ENCODE data around the gene SMARCD2.
"Not testable (repeated sequence)": the region's sequence is repeated elsewhere in the genome, so short reads cannot be mapped to it uniquely, and the experiment has no call there.

The SMARCD2 gene

DNA sequence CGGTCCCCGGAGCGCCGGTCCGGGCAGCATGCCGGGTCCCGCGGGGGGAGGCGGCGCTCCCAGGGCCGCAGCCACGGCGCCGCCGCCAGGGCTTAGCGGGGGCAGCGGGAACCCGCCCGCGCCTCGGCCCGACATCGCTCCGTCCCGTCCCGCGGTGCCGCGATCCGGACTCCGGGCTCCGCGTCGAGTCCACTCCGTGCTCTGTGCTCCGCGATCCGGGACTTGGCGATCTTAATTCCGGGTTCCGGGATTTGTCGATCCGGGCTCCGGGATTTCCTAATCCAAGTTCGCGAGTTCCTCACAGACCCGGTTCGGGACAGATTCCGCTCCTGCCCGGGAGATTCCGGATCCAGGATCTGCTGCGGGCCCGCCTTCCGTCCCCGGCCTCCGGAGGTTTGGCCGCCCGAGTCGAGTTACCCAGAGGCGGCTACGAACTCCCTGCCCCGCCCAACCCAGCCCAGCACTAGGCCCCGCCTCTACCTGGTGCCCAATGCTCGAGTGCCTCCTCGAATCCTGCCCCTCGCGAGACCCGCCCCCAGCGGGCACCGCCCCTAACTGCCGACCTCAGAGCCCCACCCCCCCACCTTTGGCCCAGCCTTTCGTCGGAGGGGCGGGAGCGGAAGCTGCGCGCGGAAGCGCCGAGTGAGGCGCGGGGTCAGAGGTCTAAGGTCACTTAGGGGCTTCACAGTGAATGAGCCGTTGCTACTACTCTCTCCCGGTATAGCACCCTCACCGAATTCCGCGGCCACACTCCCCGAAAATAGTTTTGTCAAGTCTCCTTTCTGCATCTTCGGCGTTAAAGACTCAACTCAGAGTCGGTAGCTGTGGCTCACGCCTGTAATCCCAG is at the start of gene SMARCD2:
SMARCD2 (minus strand) TSS at position 146 of the 847 bp plus-strand sequence; CDS start at position 135, 11 bp downstream.
- DNase-seq (ENCODE audit: low read depth), result peak; percentile 99
- H3K4me3 ChIP-seq (ENCODE audit: low read depth, low read length), result peak within 1 kb of the TSS; percentile 94
- TF ChIP-seq, protein P1, sequence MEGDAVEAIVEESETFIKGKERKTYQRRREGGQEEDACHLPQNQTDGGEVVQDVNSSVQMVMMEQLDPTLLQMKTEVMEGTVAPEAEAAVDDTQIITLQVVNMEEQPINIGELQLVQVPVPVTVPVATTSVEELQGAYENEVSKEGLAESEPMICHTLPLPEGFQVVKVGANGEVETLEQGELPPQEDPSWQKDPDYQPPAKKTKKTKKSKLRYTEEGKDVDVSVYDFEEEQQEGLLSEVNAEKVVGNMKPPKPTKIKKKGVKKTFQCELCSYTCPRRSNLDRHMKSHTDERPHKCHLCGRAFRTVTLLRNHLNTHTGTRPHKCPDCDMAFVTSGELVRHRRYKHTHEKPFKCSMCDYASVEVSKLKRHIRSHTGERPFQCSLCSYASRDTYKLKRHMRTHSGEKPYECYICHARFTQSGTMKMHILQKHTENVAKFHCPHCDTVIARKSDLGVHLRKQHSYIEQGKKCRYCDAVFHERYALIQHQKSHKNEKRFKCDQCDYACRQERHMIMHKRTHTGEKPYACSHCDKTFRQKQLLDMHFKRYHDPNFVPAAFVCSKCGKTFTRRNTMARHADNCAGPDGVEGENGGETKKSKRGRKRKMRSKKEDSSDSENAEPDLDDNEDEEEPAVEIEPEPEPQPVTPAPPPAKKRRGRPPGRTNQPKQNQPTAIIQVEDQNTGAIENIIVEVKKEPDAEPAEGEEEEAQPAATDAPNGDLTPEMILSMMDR (IDR thresholded peaks at IDR 0.05; ENCODE audit: control insufficient read depth, extremely low read depth, insufficient read depth), result no peak

DNA sequence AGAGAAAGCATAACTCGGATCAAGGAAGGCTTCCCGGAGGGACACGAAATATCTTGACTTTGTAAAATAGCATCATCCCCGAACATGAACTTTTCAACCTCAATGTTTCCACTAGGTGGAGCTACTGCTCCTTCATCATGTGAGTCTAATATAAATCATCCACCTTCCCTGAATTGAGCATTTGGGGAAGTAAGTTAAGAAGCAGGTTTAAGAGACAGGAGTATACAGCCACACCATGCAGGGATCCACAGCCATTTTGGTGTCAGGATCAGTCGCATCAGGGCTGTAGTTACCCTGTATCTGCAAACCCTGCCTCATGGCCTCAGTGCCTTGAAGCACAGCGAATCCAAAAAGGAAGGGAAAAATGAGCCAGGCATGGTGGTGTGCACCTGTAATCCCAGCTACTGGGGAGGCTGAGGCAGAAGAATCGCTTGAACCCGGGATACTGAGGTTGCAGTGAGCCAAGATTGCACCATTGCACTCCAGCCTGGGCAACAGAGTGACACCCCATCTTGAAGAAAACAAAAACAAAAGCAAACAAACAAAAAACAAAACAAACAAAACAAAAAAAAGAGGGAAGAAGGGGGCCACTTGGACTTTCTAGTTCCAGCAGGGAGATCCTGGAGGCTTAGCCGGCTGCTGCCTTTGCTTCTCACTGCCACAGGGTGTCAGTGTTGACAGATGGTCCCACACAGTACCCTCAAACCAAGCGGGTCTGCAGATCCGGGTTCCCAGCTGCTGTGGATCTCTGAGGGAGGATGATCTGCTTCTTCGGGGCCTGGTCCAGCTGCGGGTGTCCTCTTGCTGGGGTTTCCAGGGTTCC is 46.8 kb upstream of the SMARCD2 start:
- H3K4me3 ChIP-seq (ENCODE audit: low read depth, low read length), result not testable (repeated sequence)
- TF ChIP-seq, protein P1 (IDR thresholded peaks at IDR 0.05; ENCODE audit: control insufficient read depth, extremely low read depth, insufficient read depth), result peak; percentile 49
- DNase-seq (ENCODE audit: low read depth), result peak; percentile 11

DNA sequence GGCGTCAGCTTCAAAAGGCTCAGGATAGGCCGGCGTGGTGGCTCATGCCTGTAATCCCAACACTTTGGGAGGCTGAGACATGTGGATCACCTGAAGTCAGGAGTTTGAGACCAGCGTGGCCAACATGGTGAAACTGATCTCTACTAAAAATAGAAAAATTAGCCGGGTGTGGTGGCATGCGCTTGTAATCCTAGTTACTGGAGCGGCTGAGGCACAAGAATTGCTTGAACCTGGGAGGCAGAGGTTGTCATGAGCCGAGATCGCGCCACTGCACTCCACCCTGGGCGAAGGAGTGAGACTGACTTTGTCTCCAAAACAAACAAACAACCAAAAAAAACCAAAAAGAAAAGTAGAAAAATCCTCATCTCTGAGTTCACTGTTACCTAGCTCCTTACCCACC is 42.6 kb upstream of the SMARCD2 start:
- not testable (repeated sequence) for DNase-seq (ENCODE audit: low read depth)

DNA sequence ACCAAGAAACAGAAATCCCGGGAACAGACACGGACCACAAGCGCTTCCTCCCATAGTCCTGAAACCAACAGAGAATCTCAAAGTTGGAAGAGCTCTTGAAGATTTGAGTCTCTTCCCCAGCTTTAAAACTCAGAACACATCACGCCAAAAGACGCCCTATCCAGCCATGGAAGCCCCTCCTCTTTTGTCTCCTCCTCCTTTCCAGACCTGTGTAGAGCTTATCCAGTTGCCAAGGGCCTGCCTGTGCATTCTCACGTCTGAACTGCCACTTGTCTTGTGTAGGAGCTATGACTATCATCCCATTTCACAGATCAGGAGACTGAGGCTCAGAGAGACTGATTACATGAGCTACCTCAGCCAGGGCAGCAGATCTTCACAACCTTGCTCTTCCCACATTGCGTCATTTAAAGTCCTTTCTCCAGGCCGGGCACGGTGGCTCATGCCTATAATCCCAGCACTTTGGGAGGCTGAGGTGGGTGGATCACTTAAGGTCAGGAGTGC is 40.2 kb upstream of the SMARCD2 start:
- not testable (repeated sequence) for DNase-seq (ENCODE audit: low read depth); H3K4me3 ChIP-seq (ENCODE audit: low read depth, low read length)

More for the DNA sequence above, 42.6 kb upstream of the SMARCD2 start:
- H3K4me3 ChIP-seq (ENCODE audit: low read depth, low read length), result not testable (repeated sequence)

DNA sequence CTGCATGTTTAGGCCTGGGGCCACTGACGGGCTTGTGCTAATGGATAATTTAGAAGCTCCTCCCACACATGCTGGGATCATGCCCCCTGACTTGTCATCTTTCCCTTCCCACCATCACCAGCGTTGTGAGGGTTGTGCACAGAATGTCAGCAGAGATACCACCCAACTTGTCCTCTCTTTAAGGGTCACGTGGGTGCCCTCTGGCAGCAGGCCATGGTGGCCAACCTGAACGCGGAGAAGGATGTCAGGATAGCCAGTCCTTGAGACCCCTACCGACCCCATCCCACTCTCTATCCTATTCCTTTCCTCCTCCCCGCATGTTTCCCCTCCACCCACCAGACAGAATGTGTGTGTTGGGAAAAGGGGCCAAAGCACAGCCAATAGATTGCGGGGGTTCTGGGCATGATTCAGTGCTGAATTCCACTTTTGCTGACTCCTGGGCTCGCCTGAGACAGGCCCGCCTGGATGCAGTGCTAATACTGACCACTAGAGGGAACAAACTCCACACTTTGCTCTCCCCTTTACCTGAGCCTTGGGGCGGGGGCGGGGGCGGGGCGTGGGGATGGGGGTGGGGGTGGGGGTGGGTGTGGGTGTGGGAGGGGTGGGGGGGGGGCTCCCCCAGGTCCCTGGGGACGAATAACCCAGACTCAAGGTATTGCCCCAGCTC is 39.6 kb upstream of the SMARCD2 start, which contains the start of gene GH2:
GH2 (minus strand) TSS at position 10 of the 667 bp plus-strand sequence. CDS start 143 bp downstream, outside the sequence.
- no peak within 1 kb of the TSS for H3K4me3 ChIP-seq (ENCODE audit: low read depth, low read length)
- no peak for DNase-seq (ENCODE audit: low read depth)

DNA sequence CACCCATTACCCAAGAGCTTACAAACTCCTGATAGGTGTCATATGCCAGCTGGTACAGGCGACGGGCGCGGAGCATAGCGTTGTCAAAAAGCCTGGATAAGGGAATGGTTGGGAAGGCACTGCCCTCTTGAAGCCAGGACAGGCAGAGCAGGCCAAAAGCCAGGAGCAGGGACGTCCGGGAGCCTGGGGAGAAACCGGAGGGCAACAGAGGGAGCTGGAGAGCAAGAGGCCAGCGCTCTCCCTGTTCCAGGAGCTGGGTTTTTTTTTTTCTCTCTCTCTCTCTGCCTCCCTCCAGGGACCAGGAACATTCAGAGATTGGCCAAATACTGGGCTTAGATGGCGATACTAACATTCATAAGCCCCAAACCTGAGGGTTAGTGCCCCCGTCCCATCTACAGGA is 38.9 kb upstream of the SMARCD2 start:
- H3K4me3 ChIP-seq (ENCODE audit: low read depth, low read length); DNase-seq (ENCODE audit: low read depth): not testable (repeated sequence)
- TF ChIP-seq, protein P1 (IDR thresholded peaks at IDR 0.05; ENCODE audit: control insufficient read depth, extremely low read depth, insufficient read depth), result peak; percentile 13; the same call in 1 of the 2 replicates

More for the DNA sequence above, 39.6 kb upstream of the SMARCD2 start, which contains the start of gene GH2:
- TF ChIP-seq, protein P1 (IDR thresholded peaks at IDR 0.05; ENCODE audit: control insufficient read depth, extremely low read depth, insufficient read depth), result peak; percentile 75

DNA sequence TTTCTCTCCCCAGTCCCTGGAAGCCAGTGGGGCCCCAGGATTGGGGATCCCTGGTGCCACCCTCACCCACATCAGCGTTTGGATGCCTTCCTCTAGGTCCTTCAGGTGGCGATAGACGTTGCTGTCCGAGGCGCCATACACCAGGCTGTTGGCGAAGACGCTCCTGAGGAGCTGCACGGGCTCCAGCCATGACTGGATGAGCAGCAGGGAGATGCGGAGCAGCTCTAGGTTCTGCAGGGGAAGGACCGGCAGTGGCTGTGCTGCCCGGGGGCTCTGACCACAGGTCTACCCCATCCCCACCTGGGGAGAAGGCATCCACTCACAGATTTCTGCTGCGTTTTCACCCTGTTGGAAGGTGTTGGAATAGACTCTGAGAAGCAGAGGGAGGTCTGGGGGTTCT is 38.2 kb upstream of the SMARCD2 start:
- TF ChIP-seq, protein P1 (IDR thresholded peaks at IDR 0.05; ENCODE audit: control insufficient read depth, extremely low read depth, insufficient read depth), result no peak
- H3K4me3 ChIP-seq (ENCODE audit: low read depth, low read length), result no peak overlapping the region
- DNase-seq (ENCODE audit: low read depth), result no peak

DNA sequence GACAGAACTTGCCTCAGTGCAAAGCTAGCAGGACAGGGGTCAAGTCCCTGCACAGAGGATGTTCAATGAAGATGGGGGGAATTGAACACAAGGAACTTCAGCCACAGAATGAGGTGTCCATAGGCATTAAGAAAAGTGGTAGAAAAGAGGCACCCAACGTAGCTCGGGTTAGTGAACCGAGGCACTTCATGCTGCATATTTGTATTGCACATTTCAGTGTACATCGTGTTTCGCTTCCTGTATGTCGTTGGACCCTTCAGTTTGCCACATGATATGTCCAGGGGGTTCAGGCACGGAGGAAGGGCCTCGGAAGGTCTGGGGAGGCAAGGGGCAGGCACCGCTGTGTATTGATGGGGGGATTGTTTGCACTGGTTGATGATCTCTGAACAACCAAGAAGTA is 35.9 kb upstream of the SMARCD2 start:
- not testable (repeated sequence) for H3K4me3 ChIP-seq (ENCODE audit: low read depth, low read length); DNase-seq (ENCODE audit: low read depth)

DNA sequence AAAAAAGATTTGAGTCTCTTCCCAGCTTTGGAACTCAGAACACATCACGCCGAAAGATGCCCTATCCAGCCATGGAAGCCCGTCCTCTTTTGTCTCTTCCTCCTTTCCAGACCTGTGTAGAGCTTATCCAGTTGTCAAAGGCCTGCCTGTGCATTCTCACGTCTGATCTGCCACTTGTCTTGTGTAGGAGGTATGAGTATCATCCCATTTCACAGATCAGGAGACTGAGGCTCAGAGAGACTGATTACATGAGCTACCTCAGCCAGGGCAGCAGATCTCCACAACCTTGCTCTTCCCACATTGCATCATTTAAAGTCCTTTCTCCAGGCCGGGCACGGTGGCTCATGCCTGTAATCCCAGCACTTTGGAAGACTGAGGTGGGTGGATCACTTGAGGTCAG is 32.2 kb upstream of the SMARCD2 start:
- not testable (repeated sequence) for DNase-seq (ENCODE audit: low read depth); H3K4me3 ChIP-seq (ENCODE audit: low read depth, low read length)

DNA sequence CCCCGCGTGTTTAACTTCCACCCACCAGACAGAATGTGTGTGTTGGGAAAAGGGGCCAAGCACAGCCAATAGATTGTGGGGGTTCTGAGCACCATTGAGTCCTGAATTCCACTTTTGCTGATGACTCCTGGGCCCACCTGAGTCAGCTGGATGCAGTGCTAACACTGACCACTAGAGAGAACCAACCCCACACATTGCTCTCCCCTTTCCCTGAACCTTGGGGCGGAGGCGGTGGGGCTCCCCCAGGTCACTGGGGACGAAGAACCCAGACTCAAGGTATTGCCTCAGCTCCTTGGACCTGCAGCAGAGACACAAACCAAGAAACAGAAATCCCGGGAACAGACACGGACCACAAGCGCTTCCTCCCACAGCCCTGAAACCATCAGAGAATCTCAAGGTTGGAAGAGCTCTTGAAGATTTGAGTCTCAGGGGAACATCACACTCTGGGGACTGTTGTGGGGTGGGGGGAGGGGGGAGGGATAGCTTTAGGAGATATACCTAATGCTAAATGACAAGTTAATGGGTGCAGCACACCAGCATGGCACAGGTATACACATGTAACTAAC is 31.7 kb upstream of the SMARCD2 start:
- not testable (repeated sequence) for DNase-seq (ENCODE audit: low read depth); H3K4me3 ChIP-seq (ENCODE audit: low read depth, low read length)

DNA sequence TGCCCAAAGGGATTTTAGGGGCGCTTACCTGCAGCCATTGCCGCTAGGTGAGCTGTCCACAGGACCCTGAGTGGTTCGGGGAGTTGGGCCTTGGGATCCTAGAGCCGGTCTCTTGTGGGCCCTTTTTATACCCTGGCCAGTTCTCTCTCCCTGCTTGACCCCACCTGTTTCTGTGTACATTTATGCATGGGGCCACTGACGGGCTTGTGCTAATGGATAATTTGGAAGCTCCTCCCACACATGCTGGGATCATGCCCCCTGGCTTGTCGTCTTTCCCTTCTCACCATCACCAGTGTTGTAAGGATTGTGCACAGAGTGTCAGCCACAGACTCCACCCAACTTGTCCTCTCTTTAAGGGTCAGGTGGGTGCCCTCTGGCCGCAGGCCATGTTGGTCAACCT is 31.1 kb upstream of the SMARCD2 start, which contains the start of gene CSH2:
CSH2 (minus strand) TSS at position 101 of the 400 bp plus-strand sequence; CDS start at position 38, 63 bp downstream.
- not testable (repeated sequence) for DNase-seq (ENCODE audit: low read depth); H3K4me3 ChIP-seq (ENCODE audit: low read depth, low read length)

All from LNCaP clone FGC (cell line).